ENCODE measurements around the gene RP2. TPM values are rescaled to one million over a fixed set of nuclear protein-coding genes. Genes with fewer than 3 reads are reported as not detected.

The RP2 gene
- total RNA-seq, 1 donor from 2014 or later = 25.0 TPM

GRCh38 chrX:46840946-46841345, 4.1 kb downstream of the RP2 start:
- peaks cover 5% of the 10 kb centered on the region for H3K4me1 ChIP-seq
- H3K4me2 ChIP-seq = no peak overlapping the region
- H3K27me3 ChIP-seq = no peaks in the 10 kb centered on the region
- H3K79me2 ChIP-seq (ENCODE audit: low read depth) = peaks cover 52% of the 10 kb centered on the region
- no peak for DNase-seq (ENCODE audit: low spot score)
- H3K4me3 ChIP-seq = no peak overlapping the region
- H3K9ac ChIP-seq = no peak overlapping the region
- no peak for TF ChIP-seq EZH2phosphoT487 (IDR thresholded peaks at IDR 0.05)
- TF ChIP-seq CTCF (IDR thresholded peaks at IDR 0.05) = no peak
- TF ChIP-seq EZH2 (IDR thresholded peaks at IDR 0.05) = no peak
- H3K9me3 ChIP-seq (ENCODE audit: low read depth) = no peaks in the 10 kb centered on the region
- Mint-ChIP-seq H3K4me1 (peaks cover 3% of the 10 kb centered on the region), H3K9me3 (peaks cover 9% of the 10 kb centered on the region), H3K36me3 (peaks cover 4% of the 10 kb centered on the region), H3K27ac (no peak overlapping the region), H3K4me3 (no peak overlapping the region), H3K27me3 (ENCODE audit: insufficient read depth, low read depth) (no peaks in the 10 kb centered on the region)
- H3K36me3 ChIP-seq = no peaks in the 10 kb centered on the region
- peaks cover 9% of the 10 kb centered on the region for H3F3A ChIP-seq (ENCODE audit: low read depth)
- H3K27ac ChIP-seq = no peak overlapping the region
- no peak overlapping the region for H2AFZ ChIP-seq (replicated peaks)
- H4K20me1 ChIP-seq (ENCODE audit: low read depth) = no peaks in the 10 kb centered on the region

- Histone ChIP-seq H3K4me1 (peaks cover 5% of the 10 kb centered on the region), H3K9me3 (ENCODE audit: low read depth) (no peaks in the 10 kb centered on the region), H3F3A (ENCODE audit: low read depth) (peaks cover 9% of the 10 kb centered on the region), H3K9ac (no peak overlapping the region), H3K4me3 (no peak overlapping the region), H2AFZ (replicated peaks) (no peak overlapping the region), H3K4me2 (no peak overlapping the region), H3K27ac (no peak overlapping the region), H3K27me3 (no peaks in the 10 kb centered on the region), H3K36me3 (no peaks in the 10 kb centered on the region), H3K79me2 (ENCODE audit: low read depth) (peaks cover 54% of the 10 kb centered on the region), H4K20me1 (ENCODE audit: low read depth) (no peaks in the 10 kb centered on the region)
- Mint-ChIP-seq H3K4me1 (peaks cover 3% of the 10 kb centered on the region), H3K27ac (no peak overlapping the region), H3K9me3 (peaks cover 9% of the 10 kb centered on the region), H3K36me3 (peaks cover 4% of the 10 kb centered on the region), H3K4me3 (no peak overlapping the region), H3K27me3 (ENCODE audit: insufficient read depth, low read depth) (no peaks in the 10 kb centered on the region)
- TF ChIP-seq CTCF (IDR thresholded peaks at IDR 0.05) = no peak
- no peak for TF ChIP-seq EZH2phosphoT487 (IDR thresholded peaks at IDR 0.05)
- no peak for TF ChIP-seq EZH2 (IDR thresholded peaks at IDR 0.05)
- DNase-seq (ENCODE audit: low spot score) = no peak
Observed at GRCh38 chrX:46841346-46841745, 4.5 kb downstream of the RP2 start.

- Mint-ChIP-seq H3K9me3 (peaks cover 6% of the 10 kb centered on the region), H3K4me3 (no peak overlapping the region), H3K27me3 (ENCODE audit: insufficient read depth, low read depth) (no peaks in the 10 kb centered on the region), H3K4me1 (no peaks in the 10 kb centered on the region), H3K36me3 (peaks cover 4% of the 10 kb centered on the region), H3K27ac (no peak overlapping the region)
- no peak overlapping the region for H3K9ac ChIP-seq
- H3K79me2 ChIP-seq (ENCODE audit: low read depth) = peaks cover 35% of the 10 kb centered on the region
- H4K20me1 ChIP-seq (ENCODE audit: low read depth) = no peaks in the 10 kb centered on the region
- TF ChIP-seq CTCF (IDR thresholded peaks at IDR 0.05) = no peak
- TF ChIP-seq EZH2 (IDR thresholded peaks at IDR 0.05) = no peak
- no peak for TF ChIP-seq EZH2phosphoT487 (IDR thresholded peaks at IDR 0.05)
- H3K4me3 ChIP-seq = no peak overlapping the region
- H3F3A ChIP-seq (ENCODE audit: low read depth) = no peaks in the 10 kb centered on the region
- H3K36me3 ChIP-seq = no peaks in the 10 kb centered on the region
- H3K4me2 ChIP-seq = no peak overlapping the region
- no peaks in the 10 kb centered on the region for H3K9me3 ChIP-seq (ENCODE audit: low read depth)
- no peak overlapping the region for H3K27ac ChIP-seq
- DNase-seq (ENCODE audit: low spot score) = no peak
- H3K27me3 ChIP-seq = no peaks in the 10 kb centered on the region
- no peaks in the 10 kb centered on the region for H3K4me1 ChIP-seq
- H2AFZ ChIP-seq (replicated peaks) = no peak overlapping the region
Observed at GRCh38 chrX:46844913-46845312, 8.1 kb downstream of the RP2 start.
